22Rv1 (cell line): Measurements from ENCODE around the gene CDKAL1.

Experiments
- CTCF ChIP-seq: fragments of 450-650 bp; IDR thresholded peaks from 2 replicates; pipeline ENCODE4 v1.5.1; 2017; ENCODE audit warnings: mild to moderate bottlenecking
- ZFX ChIP-seq: fragments of 450-650 bp; IDR thresholded peaks from 2 replicates; pipeline ENCODE4 v1.6.1; 2017; ENCODE audit warnings: antibody characterized with exemption, borderline replicate concordance

- TF ChIP-seq CTCF (no peak), ZFX (no peak)
Measured at GRCh38 chr6:21061892-21062291, 527.6 kb downstream of the CDKAL1 start.
